Kidney (tissue), 14 donors: Measurements from ENCODE around the gene PPP1CA. TPM values are rescaled to one million over a fixed set of nuclear protein-coding genes. Genes with fewer than 3 reads are reported as not detected.
A peak's percentile ranks its signal among the peaks of the same experiment; 100 is the strongest.

Experiments used
- DNase-seq, 5 donors: peaks; one replicate each; pipeline ENCODE4 v3.0.0-alpha.2; 2013 to 2020
- FAIRE-seq: peaks from 2 replicates; lab custom pipeline; 2012; peaks lifted over from hg19 to GRCh38; lab: Jason Lieb, UNC
- H3K27ac ChIP-seq, 2 donors: one replicate each; pipeline ENCODE4 v1.7.0; 2013; ENCODE audit warnings: low read depth in 2 of 2, low read length in 2 of 2, inconsistent platforms in 1 of 2
- H3K27me3 ChIP-seq: one replicate; pipeline ENCODE4 v1.7.1; 2013; ENCODE audit warnings: low read length, inconsistent platforms; ENCODE audit not compliant: control insufficient read depth, insufficient read depth
- H3K36me3 ChIP-seq, 3 donors: one replicate each; pipeline versions ENCODE4 v1.7.0 to v1.7.1; 2013; ENCODE audit warnings: low read length in 3 of 3, control low read depth in 1 of 3, inconsistent platforms in 1 of 3; ENCODE audit not compliant: insufficient read depth in 3 of 3, control insufficient read depth in 2 of 3
- H3K4me1 ChIP-seq, 3 donors: one replicate each; pipeline versions ENCODE4 v1.7.0 to v1.7.1; 2013; ENCODE audit warnings: low read length in 3 of 3, inconsistent platforms in 1 of 3, low read depth in 1 of 3; ENCODE audit not compliant: control insufficient read depth in 2 of 3, insufficient read depth in 2 of 3
- H3K4me3 ChIP-seq, 3 donors: one replicate each; pipeline versions ENCODE4 v1.7.0 to v1.8.1; 2013; ENCODE audit warnings: low read length in 3 of 3, control low read depth in 1 of 3, inconsistent platforms in 1 of 3
- H3K9ac ChIP-seq, 3 donors: one replicate each; pipeline versions ENCODE4 v1.7.0 to v1.7.1; 2013; ENCODE audit warnings: low read length in 3 of 3, control low read depth in 1 of 3, inconsistent platforms in 1 of 3
- H3K9me3 ChIP-seq, 3 donors: one replicate each; pipeline versions ENCODE4 v1.7.0 to v1.7.1; 2013; ENCODE audit warnings: low read length in 3 of 3, control low read depth in 1 of 3, inconsistent platforms in 1 of 3; ENCODE audit not compliant: control insufficient read depth in 2 of 3, insufficient read depth in 1 of 3
- intact Hi-C: fragments of 100-400 bp; cut with DNase I; formaldehyde crosslinking; loops from one replicate; pipeline ENCODE4 v1.11.1; 2022
- polyA plus RNA-seq: library from polyadenylated mRNA; stranded (reverse); fragments of 350-450 nt; fragmentation: Illumina TruSeq; extraction: RNeasy Lipid Tissue Mini Kit (QIAGEN cat#74804); gene quantifications from one replicate; pipeline ENCODE4 v1.2.3, GENCODE V29; 2014; ENCODE audit warnings: low read depth, low replicate concordance; ENCODE audit not compliant: insufficient read depth
- total RNA-seq: library from RNA; stranded (reverse); fragmentation: NEBNext Ultra II Directional; extraction: Animal tissue kit (Norgen Biotek cat#: 25700); gene quantifications from one replicate; pipeline ENCODE4 v1.2.1, GENCODE V29; 2021
- TF ChIP-seq, protein P1 (sequence below): IDR thresholded peaks from 3 replicates; pipeline ENCODE4 v1.5.1; 2012; ENCODE audit warnings: mild to moderate bottlenecking, moderate library complexity, borderline replicate concordance; ENCODE audit not compliant: insufficient read depth; ENCODE audit errors: extremely low read depth
- donor health status: control.
- donor health status: control.
- donor health status: control.
- donor health status: control.
- donor health status: control.
- donor health status: DM: yes; HTN: yes; CAD: no.
- donor health status: Normal renal cell carcinoma (clear cell type).

The PPP1CA gene
- total and polyA plus RNA-seq, 2 donors from 2014 or later = 155 to 210 TPM

DNA sequence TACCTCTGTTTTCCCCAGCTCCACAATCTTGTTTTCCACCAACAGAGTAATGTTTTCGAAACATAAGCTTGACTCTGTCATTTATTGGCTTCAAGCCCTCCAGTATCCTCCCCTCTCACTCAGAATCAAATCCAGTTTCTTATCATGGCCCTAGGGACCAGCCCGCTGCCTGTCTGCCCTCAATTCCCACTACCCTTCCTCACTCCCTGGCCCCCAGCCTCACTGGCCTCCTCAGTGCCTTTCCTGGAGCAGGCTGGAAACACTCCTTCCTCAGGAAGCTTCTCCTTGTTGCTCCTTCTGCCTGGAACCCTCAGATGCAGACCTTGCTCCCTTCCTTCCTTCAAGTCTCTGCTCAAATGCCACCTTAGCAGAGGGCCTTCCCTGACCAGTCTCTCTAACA is 52.2 kb downstream of the PPP1CA start:
- TF ChIP-seq, protein P1, sequence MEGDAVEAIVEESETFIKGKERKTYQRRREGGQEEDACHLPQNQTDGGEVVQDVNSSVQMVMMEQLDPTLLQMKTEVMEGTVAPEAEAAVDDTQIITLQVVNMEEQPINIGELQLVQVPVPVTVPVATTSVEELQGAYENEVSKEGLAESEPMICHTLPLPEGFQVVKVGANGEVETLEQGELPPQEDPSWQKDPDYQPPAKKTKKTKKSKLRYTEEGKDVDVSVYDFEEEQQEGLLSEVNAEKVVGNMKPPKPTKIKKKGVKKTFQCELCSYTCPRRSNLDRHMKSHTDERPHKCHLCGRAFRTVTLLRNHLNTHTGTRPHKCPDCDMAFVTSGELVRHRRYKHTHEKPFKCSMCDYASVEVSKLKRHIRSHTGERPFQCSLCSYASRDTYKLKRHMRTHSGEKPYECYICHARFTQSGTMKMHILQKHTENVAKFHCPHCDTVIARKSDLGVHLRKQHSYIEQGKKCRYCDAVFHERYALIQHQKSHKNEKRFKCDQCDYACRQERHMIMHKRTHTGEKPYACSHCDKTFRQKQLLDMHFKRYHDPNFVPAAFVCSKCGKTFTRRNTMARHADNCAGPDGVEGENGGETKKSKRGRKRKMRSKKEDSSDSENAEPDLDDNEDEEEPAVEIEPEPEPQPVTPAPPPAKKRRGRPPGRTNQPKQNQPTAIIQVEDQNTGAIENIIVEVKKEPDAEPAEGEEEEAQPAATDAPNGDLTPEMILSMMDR = no peak
- no peaks in the 10 kb centered on the region for H3K9me3 ChIP-seq
- H3K4me1 ChIP-seq = peaks cover 0 to 21% (median 11%) of the 10 kb centered on the region in 3 donors
- intact Hi-C loops = loop anchor here (5.0 kb wide), 1 partner anchor 33 kb away; no protein-coding TSS in a partner anchor
- no peak for FAIRE-seq
- peak in 1 of 5 donors; percentile 32 for DNase-seq
- H3K36me3 ChIP-seq = no peaks in the 10 kb centered on the region
- no peak overlapping the region for H3K9ac ChIP-seq
- H3K27ac ChIP-seq = no peak overlapping the region
- H3K27me3 ChIP-seq = no peaks in the 10 kb centered on the region
- no peak overlapping the region for H3K4me3 ChIP-seq

DNA sequence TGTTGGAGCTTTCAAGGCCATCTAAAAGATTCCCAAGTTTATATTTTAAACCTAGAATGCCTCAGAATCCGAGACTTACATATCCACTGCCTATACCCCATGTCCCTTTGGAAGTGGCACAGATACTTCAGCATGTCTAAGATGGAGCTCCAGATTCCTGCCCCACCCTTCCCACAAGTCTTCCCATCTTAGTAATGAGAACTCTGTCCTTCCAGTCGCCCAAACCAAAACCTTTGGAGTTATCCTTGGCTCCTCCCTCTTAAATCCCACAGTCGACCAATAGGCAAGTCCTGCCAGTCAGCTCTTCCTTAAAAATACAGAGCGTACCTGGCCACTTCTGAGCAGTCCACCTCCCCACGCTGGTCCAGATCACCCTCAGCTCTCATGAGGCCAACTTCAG is 52.6 kb downstream of the PPP1CA start:
- Histone ChIP-seq H3K36me3 (no peaks in the 10 kb centered on the region), H3K27ac (no peak overlapping the region), H3K27me3 (no peaks in the 10 kb centered on the region), H3K4me3 (no peak overlapping the region), H3K4me1 (peaks cover 0 to 17% (median 7%) of the 10 kb centered on the region in 3 donors), H3K9ac (no peak overlapping the region), H3K9me3 (no peaks in the 10 kb centered on the region)
- no peak for FAIRE-seq
- DNase-seq = no peak
- intact Hi-C loops = loop anchor here (5.0 kb wide), 1 partner anchor 33 kb away; no protein-coding TSS in a partner anchor
- TF ChIP-seq, protein P1 = no peak

Other genes starting within 250 kb of the PPP1CA start
- 80.8 TPM for gene GRK2, start 135.4 kb downstream of the PPP1CA start, total RNA-seq
- 28.2 TPM for gene GRK2, start 135.4 kb downstream of the PPP1CA start, polyA plus RNA-seq
- gene ANKRD13D, start 112.6 kb downstream of the PPP1CA start, total RNA-seq = 68.3 TPM
- 21.9 TPM for gene ANKRD13D, start 112.6 kb downstream of the PPP1CA start, polyA plus RNA-seq
- 68.9 TPM for gene SSH3, start 98.3 kb downstream of the PPP1CA start, total RNA-seq
- 25.0 TPM for gene SSH3, start 98.3 kb downstream of the PPP1CA start, polyA plus RNA-seq
- 54.4 TPM for gene POLD4, start 48.3 kb downstream of the PPP1CA start, total RNA-seq
- 174 TPM for gene POLD4, start 48.3 kb downstream of the PPP1CA start, polyA plus RNA-seq
- 15.8 TPM for gene CLCF1, start 28.3 kb downstream of the PPP1CA start, total RNA-seq
- gene CLCF1, start 28.3 kb downstream of the PPP1CA start, polyA plus RNA-seq = 5.7 TPM
- 17.8 TPM for gene RAD9A, start 9.9 kb downstream of the PPP1CA start, total RNA-seq
- 16.4 TPM for gene RAD9A, start 9.9 kb downstream of the PPP1CA start, polyA plus RNA-seq
- gene TBC1D10C, start 2.2 kb upstream of the PPP1CA start, total RNA-seq = 13.9 TPM
- 1.7 TPM for gene TBC1D10C, start 2.2 kb upstream of the PPP1CA start, polyA plus RNA-seq
- gene CARNS1, start 13.8 kb upstream of the PPP1CA start, total RNA-seq = 1.7 TPM
- 0.80 TPM for gene CARNS1, start 13.8 kb upstream of the PPP1CA start, polyA plus RNA-seq
- 41.3 TPM for gene RPS6KB2, start 26.6 kb upstream of the PPP1CA start, total RNA-seq
- 45.4 TPM for gene RPS6KB2, start 26.6 kb upstream of the PPP1CA start, polyA plus RNA-seq
- 20.3 TPM for gene PTPRCAP, start 35.8 kb upstream of the PPP1CA start, total RNA-seq
- 4.7 TPM for gene PTPRCAP, start 35.8 kb upstream of the PPP1CA start, polyA plus RNA-seq
- 121 TPM for gene CORO1B, start 41.6 kb upstream of the PPP1CA start, total RNA-seq
- gene CORO1B, start 41.6 kb upstream of the PPP1CA start, polyA plus RNA-seq = 67.2 TPM
- not detected for gene GPR152, start 50.9 kb upstream of the PPP1CA start, total RNA-seq
- gene GPR152, start 50.9 kb upstream of the PPP1CA start, polyA plus RNA-seq = not detected
- 3.1 TPM for gene CABP4, start 53.5 kb upstream of the PPP1CA start, total RNA-seq
- 0.49 TPM for gene CABP4, start 53.5 kb upstream of the PPP1CA start, polyA plus RNA-seq
- gene TMEM134, start 67.4 kb upstream of the PPP1CA start, total RNA-seq = 65.5 TPM
- 127 TPM for gene TMEM134, start 67.4 kb upstream of the PPP1CA start, polyA plus RNA-seq
- 61.5 TPM for gene AIP, start 81.2 kb upstream of the PPP1CA start, total RNA-seq
- gene AIP, start 81.2 kb upstream of the PPP1CA start, polyA plus RNA-seq = 135 TPM
- 74.7 TPM for gene PITPNM1, start 103.5 kb upstream of the PPP1CA start, total RNA-seq
- gene PITPNM1, start 103.5 kb upstream of the PPP1CA start, polyA plus RNA-seq = 19.3 TPM
- 98.4 TPM for gene CDK2AP2, start 106.3 kb upstream of the PPP1CA start, total RNA-seq
- gene CDK2AP2, start 106.3 kb upstream of the PPP1CA start, polyA plus RNA-seq = 188 TPM
- not detected for gene CABP2, start 121.6 kb upstream of the PPP1CA start, total RNA-seq
- not detected for gene CABP2, start 121.6 kb upstream of the PPP1CA start, polyA plus RNA-seq
- gene GSTP1, start 182.0 kb upstream of the PPP1CA start, total RNA-seq = 800 TPM
- gene GSTP1, start 182.0 kb upstream of the PPP1CA start, polyA plus RNA-seq = 1,687 TPM
- 191 TPM for gene NDUFV1, start 205.1 kb upstream of the PPP1CA start, total RNA-seq
- 395 TPM for gene NDUFV1, start 205.1 kb upstream of the PPP1CA start, polyA plus RNA-seq
- 11.9 TPM for gene NUDT8, start 228.1 kb upstream of the PPP1CA start, total RNA-seq
- 57.0 TPM for gene NUDT8, start 228.1 kb upstream of the PPP1CA start, polyA plus RNA-seq
- gene TBX10, start 237.9 kb upstream of the PPP1CA start, total RNA-seq = not detected
- not detected for gene TBX10, start 237.9 kb upstream of the PPP1CA start, polyA plus RNA-seq
- 7.7 TPM for gene ACY3, start 248.9 kb upstream of the PPP1CA start, total RNA-seq
- gene ACY3, start 248.9 kb upstream of the PPP1CA start, polyA plus RNA-seq = 111 TPM